HL-60 (cell line): ENCODE results near the gene SPPL2C.

Experiments
- DNase-seq, 2 experiments: peaks; one replicate each; pipeline ENCODE4 v3.0.0-alpha.2; 2010 to 2020; ENCODE audit warnings: low read depth in 1 of 2, low spot score in 1 of 2
- H3K27ac ChIP-seq: fragments of 250-450 bp; sonication (Bioruptor Pico); replicated peaks from 2 replicates; pipeline ENCODE4 v1.5.1; 2020; ENCODE audit warnings: mild to moderate bottlenecking, moderate library complexity
- H3K27me3 ChIP-seq: fragments of 250-450 bp; sonication (Bioruptor Pico); 2 replicates; pipeline ENCODE4 v1.5.1; 2021; ENCODE audit warnings: mild to moderate bottlenecking, moderate library complexity; ENCODE audit not compliant: insufficient read depth, poor library complexity, severe bottlenecking
- H3K4me3 ChIP-seq: replicated peaks from 2 replicates; pipeline ENCODE4 v1.5.1; 2011; ENCODE audit warnings: mild to moderate bottlenecking, control low read depth, low read length; ENCODE audit not compliant: insufficient read depth
- GABPA ChIP-seq: IDR thresholded peaks from 2 replicates; pipeline ENCODE4 v1.6.1; 2012; ENCODE audit warnings: low read depth
- POLR2AphosphoS5 ChIP-seq: IDR thresholded peaks from 2 replicates; pipeline ENCODE4 v1.6.1; 2012; ENCODE audit warnings: low read depth
- SPI1 ChIP-seq: IDR thresholded peaks from 2 replicates; pipeline ENCODE4 v1.6.1; 2012; ENCODE audit warnings: low read depth, mild to moderate bottlenecking, borderline replicate concordance
- TF ChIP-seq, protein P1 (sequence below): IDR thresholded peaks from one replicate; pipeline ENCODE4 v1.5.1; 2011; ENCODE audit warnings: low read length, control low read depth, inconsistent platforms; ENCODE audit not compliant: insufficient read depth
- TF ChIP-seq, protein P2 (sequence below): IDR thresholded peaks from 2 replicates; pipeline ENCODE4 v1.6.1; 2012; ENCODE audit warnings: low read depth; ENCODE audit not compliant: insufficient replicate concordance

SPPL2C gene

DNA sequence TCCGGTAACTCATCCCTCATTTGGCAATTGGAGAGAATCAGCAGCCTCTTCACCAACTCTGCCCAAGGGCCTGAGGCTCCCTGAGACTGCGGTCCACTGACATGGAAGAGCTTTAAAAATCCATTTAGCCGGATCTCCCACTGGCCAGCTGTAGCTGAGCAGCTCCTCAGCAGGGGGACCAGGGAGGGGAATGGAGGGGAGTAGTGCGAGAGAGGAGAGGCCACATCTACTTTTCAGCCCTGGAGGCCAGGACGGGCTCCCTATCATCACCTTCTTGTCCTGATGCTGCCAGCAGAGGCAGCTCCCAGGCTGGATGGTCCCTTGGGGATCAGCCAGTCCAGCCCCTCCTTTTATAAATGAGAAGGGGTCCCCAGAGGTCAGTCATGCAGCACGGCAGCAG is 25.0 kb upstream of the SPPL2C start:
- no peaks in the 10 kb centered on the region for H3K27me3 ChIP-seq
- no peak overlapping the region for H3K4me3 ChIP-seq
- DNase-seq: no peak
- TF ChIP-seq SPI1 (no peak), GABPA (no peak), POLR2AphosphoS5 (no peak)
- TF ChIP-seq, protein P1, sequence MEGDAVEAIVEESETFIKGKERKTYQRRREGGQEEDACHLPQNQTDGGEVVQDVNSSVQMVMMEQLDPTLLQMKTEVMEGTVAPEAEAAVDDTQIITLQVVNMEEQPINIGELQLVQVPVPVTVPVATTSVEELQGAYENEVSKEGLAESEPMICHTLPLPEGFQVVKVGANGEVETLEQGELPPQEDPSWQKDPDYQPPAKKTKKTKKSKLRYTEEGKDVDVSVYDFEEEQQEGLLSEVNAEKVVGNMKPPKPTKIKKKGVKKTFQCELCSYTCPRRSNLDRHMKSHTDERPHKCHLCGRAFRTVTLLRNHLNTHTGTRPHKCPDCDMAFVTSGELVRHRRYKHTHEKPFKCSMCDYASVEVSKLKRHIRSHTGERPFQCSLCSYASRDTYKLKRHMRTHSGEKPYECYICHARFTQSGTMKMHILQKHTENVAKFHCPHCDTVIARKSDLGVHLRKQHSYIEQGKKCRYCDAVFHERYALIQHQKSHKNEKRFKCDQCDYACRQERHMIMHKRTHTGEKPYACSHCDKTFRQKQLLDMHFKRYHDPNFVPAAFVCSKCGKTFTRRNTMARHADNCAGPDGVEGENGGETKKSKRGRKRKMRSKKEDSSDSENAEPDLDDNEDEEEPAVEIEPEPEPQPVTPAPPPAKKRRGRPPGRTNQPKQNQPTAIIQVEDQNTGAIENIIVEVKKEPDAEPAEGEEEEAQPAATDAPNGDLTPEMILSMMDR: no peak
- TF ChIP-seq, protein P2, sequence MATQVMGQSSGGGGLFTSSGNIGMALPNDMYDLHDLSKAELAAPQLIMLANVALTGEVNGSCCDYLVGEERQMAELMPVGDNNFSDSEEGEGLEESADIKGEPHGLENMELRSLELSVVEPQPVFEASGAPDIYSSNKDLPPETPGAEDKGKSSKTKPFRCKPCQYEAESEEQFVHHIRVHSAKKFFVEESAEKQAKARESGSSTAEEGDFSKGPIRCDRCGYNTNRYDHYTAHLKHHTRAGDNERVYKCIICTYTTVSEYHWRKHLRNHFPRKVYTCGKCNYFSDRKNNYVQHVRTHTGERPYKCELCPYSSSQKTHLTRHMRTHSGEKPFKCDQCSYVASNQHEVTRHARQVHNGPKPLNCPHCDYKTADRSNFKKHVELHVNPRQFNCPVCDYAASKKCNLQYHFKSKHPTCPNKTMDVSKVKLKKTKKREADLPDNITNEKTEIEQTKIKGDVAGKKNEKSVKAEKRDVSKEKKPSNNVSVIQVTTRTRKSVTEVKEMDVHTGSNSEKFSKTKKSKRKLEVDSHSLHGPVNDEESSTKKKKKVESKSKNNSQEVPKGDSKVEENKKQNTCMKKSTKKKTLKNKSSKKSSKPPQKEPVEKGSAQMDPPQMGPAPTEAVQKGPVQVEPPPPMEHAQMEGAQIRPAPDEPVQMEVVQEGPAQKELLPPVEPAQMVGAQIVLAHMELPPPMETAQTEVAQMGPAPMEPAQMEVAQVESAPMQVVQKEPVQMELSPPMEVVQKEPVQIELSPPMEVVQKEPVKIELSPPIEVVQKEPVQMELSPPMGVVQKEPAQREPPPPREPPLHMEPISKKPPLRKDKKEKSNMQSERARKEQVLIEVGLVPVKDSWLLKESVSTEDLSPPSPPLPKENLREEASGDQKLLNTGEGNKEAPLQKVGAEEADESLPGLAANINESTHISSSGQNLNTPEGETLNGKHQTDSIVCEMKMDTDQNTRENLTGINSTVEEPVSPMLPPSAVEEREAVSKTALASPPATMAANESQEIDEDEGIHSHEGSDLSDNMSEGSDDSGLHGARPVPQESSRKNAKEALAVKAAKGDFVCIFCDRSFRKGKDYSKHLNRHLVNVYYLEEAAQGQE: no peak
- H3K27ac ChIP-seq: no peak overlapping the region

DNA sequence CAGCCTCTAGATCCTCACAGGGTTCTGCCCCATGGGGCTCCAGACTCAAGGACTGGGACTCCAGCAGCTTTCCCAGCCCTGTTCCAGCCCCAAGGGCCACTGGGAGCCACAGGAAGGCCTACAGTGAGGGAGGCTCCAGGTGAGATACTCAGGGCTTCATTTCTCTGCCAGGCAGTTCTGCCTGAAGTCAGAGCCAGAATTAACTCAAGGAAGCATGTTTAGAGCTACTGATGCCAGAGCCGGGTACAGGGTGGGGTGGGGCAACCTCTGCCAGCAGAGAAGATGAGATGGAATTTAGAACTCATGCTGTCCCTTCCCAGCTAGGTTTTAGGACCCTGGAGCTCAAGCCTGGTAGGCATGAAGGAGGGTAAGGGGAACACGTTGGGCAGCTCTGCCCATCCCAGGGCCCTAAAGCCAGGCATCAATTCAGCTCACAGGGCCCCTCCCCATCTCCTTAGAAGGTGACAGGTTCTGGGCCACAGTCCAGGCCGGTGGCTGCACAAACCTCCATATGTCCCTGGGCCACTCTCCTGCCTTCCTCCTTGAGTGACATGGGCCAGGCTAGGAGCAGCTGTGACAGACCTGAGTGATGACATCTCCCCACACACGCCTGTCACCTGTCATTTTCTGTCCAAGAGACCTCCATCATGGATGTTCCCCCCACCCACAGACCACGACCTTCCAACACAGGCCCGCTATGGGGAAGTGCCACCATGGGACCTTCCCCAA is 24.5 kb upstream of the SPPL2C start:
- Histone ChIP-seq H3K27me3 (no peaks in the 10 kb centered on the region), H3K4me3 (no peak overlapping the region), H3K27ac (no peak overlapping the region)
- TF ChIP-seq SPI1 (no peak), GABPA (no peak), POLR2AphosphoS5 (no peak)
- TF ChIP-seq, protein P1: no peak
- TF ChIP-seq, protein P2: no peak
- DNase-seq: no peak

DNA sequence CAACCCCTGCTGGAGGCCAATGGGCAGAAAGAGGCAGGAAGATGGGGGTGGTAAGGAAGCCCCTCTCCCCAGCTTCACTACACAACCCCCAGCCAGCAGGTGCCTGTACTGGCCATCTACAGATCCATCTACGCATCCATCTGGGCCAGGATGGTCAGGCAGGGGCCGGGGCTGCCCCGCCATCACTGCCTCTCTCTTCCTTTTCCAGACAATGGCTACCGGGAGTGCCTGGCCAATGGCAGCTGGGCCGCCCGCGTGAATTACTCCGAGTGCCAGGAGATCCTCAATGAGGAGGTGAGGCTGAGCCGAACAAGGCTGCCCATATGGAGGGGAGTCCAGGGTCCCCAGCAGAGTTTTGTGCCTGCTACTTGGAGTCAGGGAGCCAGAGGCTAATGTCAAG is 23.5 kb upstream of the SPPL2C start:
- no peaks in the 10 kb centered on the region for H3K27me3 ChIP-seq
- no peak overlapping the region for H3K4me3 ChIP-seq
- no peak for DNase-seq
- TF ChIP-seq, protein P2: no peak
- TF ChIP-seq POLR2AphosphoS5: no peak
- TF ChIP-seq GABPA: no peak
- no peak for TF ChIP-seq SPI1
- H3K27ac ChIP-seq: no peak overlapping the region
